Measurements from ENCODE around the gene MGRN1.

Gene MGRN1

DNA sequence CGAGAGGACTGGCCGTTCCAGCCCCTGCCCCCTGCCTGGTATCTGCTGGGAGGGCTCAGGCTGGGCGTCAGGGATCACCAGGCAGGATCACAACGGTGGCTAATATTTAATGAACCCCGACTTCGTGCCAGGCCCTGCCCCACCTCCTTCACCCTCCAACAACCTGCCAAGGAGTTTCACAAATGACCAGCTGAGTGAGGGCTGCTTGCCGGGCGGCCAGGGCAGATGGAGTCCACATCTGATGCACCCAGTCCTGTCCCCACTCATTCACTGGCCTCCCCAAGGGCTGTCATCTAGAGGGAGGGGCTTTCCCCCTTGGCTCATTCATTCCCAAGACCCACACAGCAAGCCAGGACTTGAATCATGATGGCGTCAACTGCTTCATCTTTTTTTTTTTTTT lies 27.5 kb upstream of the MGRN1 start:
- TF ChIP-seq FOXP2 (optimal IDR thresholded peaks at IDR 0.05; ENCODE audit: borderline replicate concordance, extremely low read depth, extremely low read length, insufficient read depth) (no peak), POLR2AphosphoS5 (IDR thresholded peaks at IDR 0.05; ENCODE audit: low read depth, low read length) (no peak), SIN3A (IDR thresholded peaks at IDR 0.05; ENCODE audit: borderline replicate concordance, insufficient read depth, low read length) (no peak), REST (IDR thresholded peaks at IDR 0.05; ENCODE audit: insufficient read depth in 1 of 2, low read depth in 2 of 2, low read length in 2 of 2) (no peak), TAF1 (IDR thresholded peaks at IDR 0.05; ENCODE audit: borderline replicate concordance, insufficient read depth, low read length) (no peak)

DNA sequence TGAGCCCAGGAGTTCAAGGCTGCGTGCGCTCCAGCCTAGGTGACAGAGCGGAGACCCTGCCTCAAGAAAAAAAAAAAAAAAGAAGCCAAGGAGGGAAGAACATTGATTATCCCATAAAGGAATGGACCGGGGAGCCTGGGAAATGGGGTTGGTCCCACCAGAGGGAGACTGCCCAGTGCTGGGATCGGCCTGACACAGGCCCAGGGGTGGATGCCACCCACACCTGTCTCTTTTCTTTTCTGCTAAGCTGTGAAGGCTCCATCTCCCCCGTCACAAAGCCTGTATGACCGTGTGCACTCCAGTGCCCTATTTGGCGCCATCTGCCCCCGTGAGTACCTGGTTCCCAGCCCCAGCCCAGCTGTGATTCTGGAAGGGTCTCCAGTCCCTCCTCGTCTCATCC lies 25.6 kb upstream of the MGRN1 start:
- no peak for TF ChIP-seq SIN3A (IDR thresholded peaks at IDR 0.05; ENCODE audit: borderline replicate concordance, insufficient read depth, low read length)
- TF ChIP-seq REST (IDR thresholded peaks at IDR 0.05; ENCODE audit: insufficient read depth in 1 of 2, low read depth in 2 of 2, low read length in 2 of 2) = no peak
- TF ChIP-seq TAF1 (IDR thresholded peaks at IDR 0.05; ENCODE audit: borderline replicate concordance, insufficient read depth, low read length) = no peak
- no peak for TF ChIP-seq FOXP2 (optimal IDR thresholded peaks at IDR 0.05; ENCODE audit: borderline replicate concordance, extremely low read depth, extremely low read length, insufficient read depth)
- TF ChIP-seq POLR2AphosphoS5 (IDR thresholded peaks at IDR 0.05; ENCODE audit: low read depth, low read length) = no peak

GRCh38 chr16:4599545-4599944 lies 25.1 kb upstream of the MGRN1 start:
- TF ChIP-seq FOXP2 (optimal IDR thresholded peaks at IDR 0.05; ENCODE audit: borderline replicate concordance, extremely low read depth, extremely low read length, insufficient read depth) (no peak), TAF1 (IDR thresholded peaks at IDR 0.05; ENCODE audit: borderline replicate concordance, insufficient read depth, low read length) (no peak), REST (IDR thresholded peaks at IDR 0.05; ENCODE audit: insufficient read depth in 1 of 2, low read depth in 2 of 2, low read length in 2 of 2) (no peak)

GRCh38 chr16:4601036-4601863 lies 23.4 kb upstream of the MGRN1 start:
- TF ChIP-seq REST (IDR thresholded peaks at IDR 0.05; ENCODE audit: insufficient read depth in 1 of 2, low read depth in 2 of 2, low read length in 2 of 2) (no peak), SIN3A (IDR thresholded peaks at IDR 0.05; ENCODE audit: borderline replicate concordance, insufficient read depth, low read length) (no peak), TAF1 (IDR thresholded peaks at IDR 0.05; ENCODE audit: borderline replicate concordance, insufficient read depth, low read length) (no peak), POLR2AphosphoS5 (IDR thresholded peaks at IDR 0.05; ENCODE audit: low read depth, low read length) (no peak), FOXP2 (optimal IDR thresholded peaks at IDR 0.05; ENCODE audit: borderline replicate concordance, extremely low read depth, extremely low read length, insufficient read depth) (no peak)
